Prostate gland (tissue), 2 donors: Measurements from ENCODE around the gene PABPN1.

ENCODE experiments used
- CTCF ChIP-seq, 4 experiments: fragments of 200-600 bp in 2 of 4; fragments of 450-650 bp in 2 of 4; sonication (generic) in 2 of 4; IDR thresholded peaks; 1 replicate in 3 of 4; 2 replicates in 1 of 4; pipeline ENCODE4 v1.5.1; 2016 to 2019; ENCODE audit warnings: antibody characterized with exemption in 4 of 4, mild to moderate bottlenecking in 2 of 4, moderate library complexity in 2 of 4
- POLR2A ChIP-seq: fragments of 450-650 bp; IDR thresholded peaks from one replicate; pipeline ENCODE4 v1.6.1; 2016; ENCODE audit warnings: antibody characterized with exemption, mild to moderate bottlenecking
- POLR2AphosphoS5 ChIP-seq: sonication (generic); formaldehyde crosslinking; IDR thresholded peaks from one replicate; pipeline ENCODE4 v1.6.1; 2017; ENCODE audit warnings: antibody characterized with exemption

- no peak for TF ChIP-seq CTCF (IDR thresholded peaks at IDR 0.05)
- no peak for TF ChIP-seq POLR2A
- TF ChIP-seq POLR2AphosphoS5: no peak
Measured at GRCh38 chr14:23358042-23358441, 36.8 kb downstream of the PABPN1 start.
